ENCODE measurements around the gene ASAP2.

DNA sequence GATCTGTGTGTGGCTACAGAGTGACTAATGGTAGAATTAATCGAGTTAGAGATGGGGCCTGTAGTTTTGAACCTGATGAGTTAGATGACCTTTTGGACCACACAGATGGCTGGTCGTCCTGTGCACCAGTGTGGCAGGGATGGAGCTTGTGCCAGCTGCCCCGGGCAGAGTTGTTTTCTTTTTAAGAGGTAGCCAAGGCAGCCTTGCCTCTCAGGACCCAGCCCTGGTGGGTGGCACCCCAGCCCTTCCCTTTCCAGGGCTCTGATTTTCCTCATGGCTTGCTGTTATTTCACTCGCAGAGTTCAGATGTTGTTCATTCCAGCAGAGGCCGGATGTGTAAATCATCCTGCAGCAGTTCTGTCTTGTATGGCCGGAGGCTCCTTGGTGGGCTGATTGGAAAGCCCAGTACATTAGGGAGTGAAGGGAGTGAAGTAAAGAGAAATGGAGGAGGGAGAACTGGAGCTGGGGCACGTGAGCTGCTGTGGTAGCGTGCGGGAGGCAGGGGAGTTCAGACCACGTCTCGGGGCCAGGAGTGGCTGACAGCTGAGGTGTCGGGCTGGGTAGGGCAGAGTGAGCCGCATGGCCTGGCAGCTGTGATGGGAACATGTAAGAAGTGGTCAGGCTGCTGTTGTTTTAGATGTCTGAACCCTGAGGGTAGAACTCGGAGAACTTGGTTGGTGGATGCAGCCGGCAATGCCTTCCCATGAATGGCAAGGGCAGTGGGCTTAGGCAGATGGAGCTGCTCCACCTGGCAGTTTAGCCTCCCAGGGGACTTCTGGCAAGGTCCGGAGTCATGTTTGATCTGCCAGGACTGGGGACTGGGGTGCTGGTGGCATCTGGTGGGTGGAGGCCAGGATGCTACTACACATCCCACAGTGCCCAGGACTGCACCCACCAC, 28.8 kb downstream of the ASAP2 start:
- TF ChIP-seq, protein P1, sequence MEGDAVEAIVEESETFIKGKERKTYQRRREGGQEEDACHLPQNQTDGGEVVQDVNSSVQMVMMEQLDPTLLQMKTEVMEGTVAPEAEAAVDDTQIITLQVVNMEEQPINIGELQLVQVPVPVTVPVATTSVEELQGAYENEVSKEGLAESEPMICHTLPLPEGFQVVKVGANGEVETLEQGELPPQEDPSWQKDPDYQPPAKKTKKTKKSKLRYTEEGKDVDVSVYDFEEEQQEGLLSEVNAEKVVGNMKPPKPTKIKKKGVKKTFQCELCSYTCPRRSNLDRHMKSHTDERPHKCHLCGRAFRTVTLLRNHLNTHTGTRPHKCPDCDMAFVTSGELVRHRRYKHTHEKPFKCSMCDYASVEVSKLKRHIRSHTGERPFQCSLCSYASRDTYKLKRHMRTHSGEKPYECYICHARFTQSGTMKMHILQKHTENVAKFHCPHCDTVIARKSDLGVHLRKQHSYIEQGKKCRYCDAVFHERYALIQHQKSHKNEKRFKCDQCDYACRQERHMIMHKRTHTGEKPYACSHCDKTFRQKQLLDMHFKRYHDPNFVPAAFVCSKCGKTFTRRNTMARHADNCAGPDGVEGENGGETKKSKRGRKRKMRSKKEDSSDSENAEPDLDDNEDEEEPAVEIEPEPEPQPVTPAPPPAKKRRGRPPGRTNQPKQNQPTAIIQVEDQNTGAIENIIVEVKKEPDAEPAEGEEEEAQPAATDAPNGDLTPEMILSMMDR (IDR thresholded peaks at IDR 0.05): no peak
- TF ChIP-seq POLR2AphosphoS5 (IDR thresholded peaks at IDR 0.05): no peak
